Measurements from ENCODE around the gene ABHD14A.

DNA sequence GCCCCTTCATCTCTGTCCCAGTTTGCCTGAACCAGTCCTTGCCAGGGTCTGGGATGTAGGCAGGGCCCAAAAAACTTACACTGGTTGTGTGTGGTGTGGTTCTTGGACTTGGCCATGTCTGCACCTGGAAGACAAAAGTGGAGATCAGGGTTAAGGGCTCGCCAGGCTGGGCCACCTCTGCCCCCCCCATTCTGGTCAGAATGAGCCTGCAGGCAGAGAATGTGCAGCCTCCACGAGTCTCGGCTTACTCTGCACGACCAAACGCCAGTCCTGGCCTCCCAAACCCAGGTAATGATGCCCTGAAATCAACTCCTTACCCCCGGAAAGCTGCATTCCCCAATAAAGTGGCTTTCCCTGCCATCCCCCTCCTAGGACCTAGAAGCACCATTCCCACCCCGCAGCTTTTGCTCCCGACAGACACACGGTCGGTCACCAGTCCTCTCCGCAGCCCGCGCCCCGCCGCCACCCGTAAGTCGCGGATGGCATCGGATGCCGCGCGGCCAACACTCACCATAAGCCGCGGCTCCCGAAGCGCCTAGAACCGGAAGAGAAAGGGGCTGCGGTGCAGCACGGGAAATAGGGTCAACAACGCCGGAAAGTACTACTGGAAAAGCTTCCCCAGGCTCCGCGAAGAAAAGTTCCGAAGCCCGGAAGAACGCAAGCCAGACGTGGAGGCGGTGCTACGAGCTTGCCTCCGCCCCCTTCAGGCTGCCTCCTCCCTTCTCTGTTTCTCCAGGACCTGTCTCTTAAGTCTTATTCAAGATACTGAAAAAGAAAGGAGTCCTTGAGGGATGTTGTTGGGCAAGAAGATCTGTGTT is 20.7 kb downstream of the ABHD14A start, which contains the start of gene RPL29:
- TF ChIP-seq, protein P1, sequence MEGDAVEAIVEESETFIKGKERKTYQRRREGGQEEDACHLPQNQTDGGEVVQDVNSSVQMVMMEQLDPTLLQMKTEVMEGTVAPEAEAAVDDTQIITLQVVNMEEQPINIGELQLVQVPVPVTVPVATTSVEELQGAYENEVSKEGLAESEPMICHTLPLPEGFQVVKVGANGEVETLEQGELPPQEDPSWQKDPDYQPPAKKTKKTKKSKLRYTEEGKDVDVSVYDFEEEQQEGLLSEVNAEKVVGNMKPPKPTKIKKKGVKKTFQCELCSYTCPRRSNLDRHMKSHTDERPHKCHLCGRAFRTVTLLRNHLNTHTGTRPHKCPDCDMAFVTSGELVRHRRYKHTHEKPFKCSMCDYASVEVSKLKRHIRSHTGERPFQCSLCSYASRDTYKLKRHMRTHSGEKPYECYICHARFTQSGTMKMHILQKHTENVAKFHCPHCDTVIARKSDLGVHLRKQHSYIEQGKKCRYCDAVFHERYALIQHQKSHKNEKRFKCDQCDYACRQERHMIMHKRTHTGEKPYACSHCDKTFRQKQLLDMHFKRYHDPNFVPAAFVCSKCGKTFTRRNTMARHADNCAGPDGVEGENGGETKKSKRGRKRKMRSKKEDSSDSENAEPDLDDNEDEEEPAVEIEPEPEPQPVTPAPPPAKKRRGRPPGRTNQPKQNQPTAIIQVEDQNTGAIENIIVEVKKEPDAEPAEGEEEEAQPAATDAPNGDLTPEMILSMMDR (IDR thresholded peaks at IDR 0.05) = peak in 4 of 5 experiments; percentile 9 to 62 (median 37)
- TF ChIP-seq POLR2A (IDR thresholded peaks at IDR 0.05) (peak in 1 of 2 donors; percentile 62), EP300 (IDR thresholded peaks at IDR 0.05) (peak; percentile 95 to 97)

All from tibial nerve (tissue), 4 donors.